Trophoblast cell (in vitro differentiated cells and primary cell): ENCODE results near the gene DEFB124.
"Not testable (repeated sequence)": the region's sequence is repeated elsewhere in the genome, so short reads cannot be mapped to it uniquely, and the experiment has no call there.

Experiments used
- DNase-seq, 2 donors: peaks; one replicate each; pipeline ENCODE4 v3.0.0-alpha.2; 2016
- H2AFZ ChIP-seq: 2 replicates; pipeline ENCODE4 v1.6.1; 2013; ENCODE audit warnings: low read length, moderate library complexity, mild to moderate bottlenecking; ENCODE audit not compliant: insufficient read depth, poor library complexity
- H2AK5ac ChIP-seq: 2 replicates; pipeline ENCODE4 v1.6.1; 2013; ENCODE audit warnings: mild to moderate bottlenecking, low read length
- H2BK120ac ChIP-seq: 2 replicates; pipeline ENCODE4 v1.6.1; 2013; ENCODE audit warnings: low read length, mild to moderate bottlenecking, moderate library complexity; ENCODE audit not compliant: insufficient read depth, poor library complexity
- H2BK12ac ChIP-seq: 2 replicates; pipeline ENCODE4 v1.6.1; 2013; ENCODE audit warnings: mild to moderate bottlenecking, low read length, moderate library complexity
- H2BK5ac ChIP-seq: 2 replicates; pipeline ENCODE4 v1.6.1; 2013; ENCODE audit warnings: low read length, low read depth, moderate library complexity, mild to moderate bottlenecking; ENCODE audit not compliant: poor library complexity
- H3K14ac ChIP-seq: 2 replicates; pipeline ENCODE4 v1.6.1; 2013; ENCODE audit warnings: mild to moderate bottlenecking, low read length
- H3K18ac ChIP-seq: 2 replicates; pipeline ENCODE4 v1.6.1; 2013; ENCODE audit warnings: mild to moderate bottlenecking, low read length
- H3K23ac ChIP-seq: 2 replicates; pipeline ENCODE4 v1.6.1; 2013; ENCODE audit warnings: low read length
- H3K27ac ChIP-seq: 2 replicates; pipeline ENCODE4 v1.5.1; 2013; ENCODE audit warnings: low read depth, mild to moderate bottlenecking, inconsistent platforms, low read length, moderate library complexity
- H3K27me3 ChIP-seq: 2 replicates; pipeline ENCODE4 v1.6.1; 2013; ENCODE audit warnings: inconsistent platforms, mild to moderate bottlenecking, low read length, moderate library complexity; ENCODE audit not compliant: insufficient read depth
- H3K36me3 ChIP-seq, 2 experiments: 1 replicate in 1 of 2; 2 replicates in 1 of 2; pipeline ENCODE4 v1.6.1; 2013; ENCODE audit warnings: low read length in 2 of 2, mild to moderate bottlenecking in 2 of 2, moderate library complexity in 1 of 2; ENCODE audit not compliant: insufficient read depth in 2 of 2, control insufficient read depth in 1 of 2
- H3K4ac ChIP-seq: 2 replicates; pipeline ENCODE4 v1.6.1; 2013; ENCODE audit warnings: low read depth, mild to moderate bottlenecking, low read length, moderate library complexity
- H3K4me1 ChIP-seq, 2 experiments: 1 replicate in 1 of 2; 2 replicates in 1 of 2; pipeline ENCODE4 v1.6.1; 2013; ENCODE audit warnings: low read length in 2 of 2, mild to moderate bottlenecking in 2 of 2, moderate library complexity in 1 of 2; ENCODE audit not compliant: insufficient read depth in 2 of 2, control insufficient read depth in 1 of 2
- H3K4me2 ChIP-seq: 2 replicates; pipeline ENCODE4 v1.6.1; 2013; ENCODE audit warnings: inconsistent platforms, mild to moderate bottlenecking, low read length, moderate library complexity
- H3K4me3 ChIP-seq: 2 replicates; pipeline ENCODE4 v1.5.1; 2013; ENCODE audit warnings: mild to moderate bottlenecking, low read depth, low read length, inconsistent platforms
- H3K79me1 ChIP-seq: one replicate; pipeline ENCODE4 v1.6.1; 2013; ENCODE audit warnings: low read length
- H3K79me2 ChIP-seq: 2 replicates; pipeline ENCODE4 v1.6.1; 2013; ENCODE audit warnings: low read length, mild to moderate bottlenecking; ENCODE audit not compliant: control insufficient read depth, insufficient read depth, poor library complexity
- H3K9ac ChIP-seq: 2 replicates; pipeline ENCODE4 v1.6.1; 2013; ENCODE audit warnings: mild to moderate bottlenecking, low read length
- H3K9me3 ChIP-seq: 2 replicates; pipeline ENCODE4 v1.6.1; 2013; ENCODE audit warnings: low read depth, mild to moderate bottlenecking, control low read depth, inconsistent platforms, low read length; ENCODE audit not compliant: insufficient read depth
- H4K12ac ChIP-seq: 2 replicates; pipeline ENCODE4 v1.6.1; 2013; ENCODE audit warnings: low read depth, mild to moderate bottlenecking, low read length, moderate library complexity
- H4K8ac ChIP-seq: 2 replicates; pipeline ENCODE4 v1.6.1; 2013; ENCODE audit warnings: low read depth, mild to moderate bottlenecking, low read length, moderate library complexity
- H4K91ac ChIP-seq: one replicate; pipeline ENCODE4 v1.6.1; 2013; ENCODE audit warnings: low read depth, mild to moderate bottlenecking, low read length, moderate library complexity
- WGBS: extraction: QIAGEN DNeasy Blood & Tissue Kit; methylation state at CpG from one replicate; pipeline ENCODE4 v1.1.7; 2013; ENCODE audit warnings: missing lambda C conversion rate; ENCODE audit not compliant: insufficient read length, insufficient coverage; ENCODE audit errors: extremely low coverage; 5-methylcytosine and 5-hydroxymethylcytosine counted together

Gene DEFB124

GRCh38 chr20:31470946-31471345, 4.0 kb downstream of the DEFB124 start:
- not testable (repeated sequence) for H3K4me1 ChIP-seq, DNase-seq, H2BK120ac ChIP-seq, H2BK5ac ChIP-seq, H3K79me2 ChIP-seq, H2AK5ac ChIP-seq, H4K91ac ChIP-seq, H3K4ac ChIP-seq, H3K18ac ChIP-seq, H3K9ac ChIP-seq, H3K27me3 ChIP-seq, H2BK12ac ChIP-seq, H3K4me2 ChIP-seq, H3K4me3 ChIP-seq, H3K23ac ChIP-seq, H3K27ac ChIP-seq, H4K8ac ChIP-seq, H3K14ac ChIP-seq, H3K79me1 ChIP-seq, H3K36me3 ChIP-seq, H2AFZ ChIP-seq, H4K12ac ChIP-seq
- peaks cover 22% of the 10 kb centered on the region for H3K9me3 ChIP-seq
- WGBS, result no CpG with 5 or more reads among the region's 33 CpGs

GRCh38 chr20:31454361-31454760, 20.6 kb downstream of the DEFB124 start:
- no peak overlapping the region for H4K12ac ChIP-seq
- whole genome bisulfite sequencing, result no CpG with 5 or more reads among the region's 1 CpG
- no peak overlapping the region for H3K4me2 ChIP-seq
- H3K4ac ChIP-seq, result no peak overlapping the region
- H3K9ac ChIP-seq, result no peak overlapping the region
- H3K14ac ChIP-seq, result no peak overlapping the region
- H3K27ac ChIP-seq, result no peak overlapping the region
- H3K79me1 ChIP-seq, result no peaks in the 10 kb centered on the region
- no peaks in the 10 kb centered on the region for H3K27me3 ChIP-seq
- H2BK5ac ChIP-seq, result no peak overlapping the region
- H3K23ac ChIP-seq, result no peak overlapping the region
- no peaks in the 10 kb centered on the region for H3K4me1 ChIP-seq
- no peak overlapping the region for H2BK120ac ChIP-seq
- peaks cover 10% of the 10 kb centered on the region for H3K9me3 ChIP-seq
- H2AK5ac ChIP-seq, result no peak overlapping the region
- H3K4me3 ChIP-seq, result no peak overlapping the region
- DNase-seq, result no peak
- no peak overlapping the region for H2BK12ac ChIP-seq
- H3K36me3 ChIP-seq, result no peaks in the 10 kb centered on the region
- H3K79me2 ChIP-seq, result no peaks in the 10 kb centered on the region
- no peak overlapping the region for H2AFZ ChIP-seq
- H4K8ac ChIP-seq, result no peak overlapping the region
- no peak overlapping the region for H3K18ac ChIP-seq
- no peak overlapping the region for H4K91ac ChIP-seq

- no peak overlapping the region for H3K4me3 ChIP-seq
- no peak overlapping the region for H3K23ac ChIP-seq
- no peak overlapping the region for H2BK12ac ChIP-seq
- DNase-seq, result no peak
- H3K27ac ChIP-seq, result no peak overlapping the region
- no peaks in the 10 kb centered on the region for H3K79me2 ChIP-seq
- H3K36me3 ChIP-seq, result no peaks in the 10 kb centered on the region
- no peak overlapping the region for H3K4me2 ChIP-seq
- H4K8ac ChIP-seq, result no peak overlapping the region
- no peaks in the 10 kb centered on the region for H3K27me3 ChIP-seq
- peaks cover 8% of the 10 kb centered on the region for H3K9me3 ChIP-seq
- no peak overlapping the region for H4K91ac ChIP-seq
- no peak overlapping the region for H4K12ac ChIP-seq
- no peak overlapping the region for H2AFZ ChIP-seq
- no peak overlapping the region for H3K9ac ChIP-seq
- H3K14ac ChIP-seq, result no peak overlapping the region
- H2BK5ac ChIP-seq, result no peak overlapping the region
- H3K4ac ChIP-seq, result no peak overlapping the region
- H3K79me1 ChIP-seq, result no peaks in the 10 kb centered on the region
- H2AK5ac ChIP-seq, result no peak overlapping the region
- no peak overlapping the region for H3K18ac ChIP-seq
- H3K4me1 ChIP-seq, result no peaks in the 10 kb centered on the region
- no peak overlapping the region for H2BK120ac ChIP-seq
- WGBS, result no CpG with 5 or more reads among the region's 2 CpGs
These were observed 22.4 kb downstream of the DEFB124 start for GRCh38 chr20:31452575-31452974.

- H3K23ac ChIP-seq, result no peak overlapping the region
- H4K8ac ChIP-seq, result no peak overlapping the region
- H2BK12ac ChIP-seq, result no peak overlapping the region
- DNase-seq, result no peak
- H3K4me3 ChIP-seq, result no peak overlapping the region
- H3K14ac ChIP-seq, result no peak overlapping the region
- no peak overlapping the region for H2BK5ac ChIP-seq
- H3K9ac ChIP-seq, result no peak overlapping the region
- no peak overlapping the region for H4K91ac ChIP-seq
- H3K27ac ChIP-seq, result no peak overlapping the region
- no peaks in the 10 kb centered on the region for H3K79me2 ChIP-seq
- H3K79me1 ChIP-seq, result no peaks in the 10 kb centered on the region
- no peaks in the 10 kb centered on the region for H3K36me3 ChIP-seq
- no CpG with 5 or more reads among the region's 8 CpGs for WGBS
- H3K18ac ChIP-seq, result no peak overlapping the region
- no peak overlapping the region for H4K12ac ChIP-seq
- H3K9me3 ChIP-seq, result peaks cover 7% of the 10 kb centered on the region
- H2BK120ac ChIP-seq, result no peak overlapping the region
- H3K4me2 ChIP-seq, result no peak overlapping the region
- no peaks in the 10 kb centered on the region for H3K4me1 ChIP-seq
- H3K27me3 ChIP-seq, result no peaks in the 10 kb centered on the region
- H2AFZ ChIP-seq, result no peak overlapping the region
- H2AK5ac ChIP-seq, result no peak overlapping the region
- H3K4ac ChIP-seq, result no peak overlapping the region
These were observed 25.2 kb downstream of the DEFB124 start for GRCh38 chr20:31449511-31450414.
